ENCODE measurements around the gene DDX11.
A peak's percentile ranks its signal among the peaks of the same experiment; 100 is the strongest.
"Not testable (repeated sequence)": the region's sequence is repeated elsewhere in the genome, so short reads cannot be mapped to it uniquely, and the experiment has no call there.

DDX11 gene

DNA sequence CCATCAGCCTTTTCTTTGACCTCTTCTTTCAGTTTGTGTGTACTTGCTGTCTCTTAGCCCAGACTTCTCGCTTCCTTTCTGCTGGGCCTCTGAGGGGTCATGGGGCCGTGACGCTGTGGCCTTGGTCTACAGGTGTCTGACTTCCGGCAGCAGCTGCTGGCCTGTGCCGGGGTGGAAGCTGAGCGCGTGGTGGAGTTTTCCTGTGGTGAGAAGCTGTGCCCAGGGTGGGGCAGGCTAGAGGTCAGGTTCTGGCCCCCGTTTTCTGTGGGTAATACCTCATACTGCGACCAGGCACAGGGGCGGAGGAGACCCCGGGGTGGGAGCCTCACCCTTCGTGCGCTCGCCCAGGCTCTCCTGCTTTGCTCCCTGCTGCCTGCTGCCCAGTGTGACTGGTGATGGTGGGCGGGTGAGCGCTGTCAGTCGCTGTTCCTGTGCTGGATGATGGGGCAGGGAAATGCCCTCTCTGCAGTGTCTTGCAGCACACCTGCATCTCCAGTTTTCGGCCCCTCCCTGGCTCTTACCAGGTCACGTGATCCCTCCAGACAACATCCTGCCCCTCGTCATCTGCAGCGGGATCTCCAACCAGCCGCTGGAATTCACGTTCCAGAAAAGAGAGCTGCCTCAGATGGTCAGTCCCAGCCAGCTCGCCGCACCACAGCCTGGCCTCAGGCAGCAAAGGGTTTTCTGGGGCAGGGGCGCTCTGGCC lies 27.0 kb downstream of the DDX11 start:
- not testable (repeated sequence) for DNase-seq

- DNase-seq = not testable (repeated sequence)
These were observed 28.5 kb downstream of the DDX11 start for GRCh38 chr12:31102125-31102524.

DNA sequence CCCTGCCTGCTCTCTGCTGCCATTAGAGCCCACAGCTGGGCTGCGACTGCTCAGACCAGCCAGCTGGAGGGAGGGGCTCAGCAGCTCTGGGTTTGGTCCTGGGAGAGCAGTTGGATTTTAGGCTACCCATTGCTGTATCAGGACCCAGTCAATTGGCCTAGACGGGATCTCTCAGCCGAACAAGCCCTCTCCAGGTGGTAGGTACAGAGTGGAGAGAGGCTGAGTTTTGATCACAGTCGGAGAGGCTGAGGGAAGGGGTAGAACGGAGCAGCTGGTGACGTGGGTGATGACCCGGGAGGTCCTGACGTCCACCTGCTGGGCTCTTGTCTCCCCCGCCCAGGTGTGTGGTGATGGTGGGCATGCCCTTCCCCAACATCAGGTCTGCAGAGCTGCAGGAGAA lies 28.9 kb downstream of the DDX11 start:
- not testable (repeated sequence) for DNase-seq

GRCh38 chr12:31103561-31103975 lies 29.9 kb downstream of the DDX11 start:
- DNase-seq = not testable (repeated sequence)

DNA sequence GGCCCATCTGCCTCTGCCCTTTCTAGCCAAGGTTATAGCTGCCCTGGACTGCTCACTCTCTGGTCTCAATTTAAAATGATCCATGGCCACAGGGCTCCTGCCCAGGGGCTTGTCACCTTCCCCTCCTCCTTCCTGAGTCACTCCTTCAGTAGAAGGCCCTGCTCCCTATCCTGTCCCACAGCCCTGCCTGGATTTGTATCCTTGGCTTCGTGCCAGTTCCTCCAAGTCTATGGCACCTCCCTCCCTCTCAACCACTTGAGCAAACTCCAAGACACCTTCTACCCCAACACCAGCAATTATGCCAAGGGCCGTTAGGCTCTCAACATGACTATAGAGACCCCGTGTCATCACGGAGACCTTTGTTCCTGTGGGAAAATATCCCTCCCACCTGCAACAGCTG lies 30.6 kb downstream of the DDX11 start:
- DNase-seq = not testable (repeated sequence)

GRCh38 chr12:31104773-31105172 lies 31.1 kb downstream of the DDX11 start:
- DNase-seq = not testable (repeated sequence)

DNA sequence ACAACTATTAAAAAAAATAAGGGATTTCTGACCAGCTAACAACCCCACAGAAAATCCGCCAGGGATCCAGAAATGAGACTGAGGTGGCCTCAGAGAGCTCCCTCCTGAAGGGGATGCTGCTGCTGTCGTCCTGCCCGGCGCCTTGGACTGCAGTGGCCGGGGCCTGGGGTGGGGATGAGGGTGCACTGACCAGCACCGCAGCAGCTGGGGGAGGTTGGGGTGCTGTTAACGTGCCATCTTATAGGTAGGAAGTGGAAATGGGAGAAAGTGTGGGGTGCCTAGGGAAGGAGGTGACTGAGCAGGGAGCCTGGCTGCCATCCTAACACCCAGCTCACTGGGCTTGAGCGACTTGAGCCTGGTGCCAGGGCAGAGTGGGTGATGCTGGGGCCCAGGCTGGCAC lies 32.0 kb downstream of the DDX11 start:
- DNase-seq = no peak

- no peak for DNase-seq
These were observed 32.6 kb downstream of the DDX11 start for GRCh38 chr12:31106101-31106803.

GRCh38 chr12:31109773-31110172 lies 36.1 kb downstream of the DDX11 start:
- DNase-seq = not testable (repeated sequence)

GRCh38 chr12:31110263-31110662 lies 36.6 kb downstream of the DDX11 start:
- DNase-seq = not testable (repeated sequence)

DNA sequence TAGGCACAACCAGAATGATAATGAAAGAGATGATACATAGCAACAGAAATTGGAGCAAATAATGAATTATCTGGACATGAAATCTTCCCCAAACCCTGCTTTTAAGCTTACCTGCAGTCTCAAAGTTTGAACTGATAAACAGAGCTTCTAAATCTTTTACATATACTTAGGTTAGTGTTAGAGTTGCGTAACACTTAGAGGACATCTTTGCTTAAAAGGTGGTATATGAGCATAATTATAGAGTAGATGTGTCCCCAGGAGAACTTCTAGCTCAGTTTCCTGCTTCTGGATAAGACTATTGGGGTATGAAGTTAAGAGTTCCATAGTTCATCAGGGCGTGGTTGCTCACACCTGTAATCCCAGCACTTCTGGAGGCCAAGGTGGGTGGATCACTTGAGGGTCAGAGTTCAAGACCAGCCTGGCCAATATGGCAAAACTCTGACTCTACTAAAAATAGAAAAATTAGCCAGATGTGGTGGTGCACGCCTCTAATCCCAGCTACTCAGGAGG lies 41.5 kb downstream of the DDX11 start:
- DNase-seq = not testable (repeated sequence)

DNA sequence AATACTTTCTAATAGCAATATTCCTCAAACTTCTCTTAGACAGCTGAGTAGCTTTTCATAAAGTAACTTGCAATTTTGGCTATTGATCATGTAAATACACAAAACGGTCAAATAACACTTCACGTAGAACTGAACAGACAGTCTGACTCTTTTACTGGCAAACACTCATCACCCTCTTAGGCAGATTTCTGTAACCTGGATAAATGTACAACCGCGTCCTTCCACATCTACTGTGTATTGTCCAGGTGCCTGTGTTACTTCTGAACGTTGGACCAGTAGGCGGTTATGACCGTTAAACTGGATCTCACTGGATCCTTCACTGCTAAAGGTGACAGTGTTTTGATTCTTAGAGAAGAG lies 43.2 kb downstream of the DDX11 start:
- not testable (repeated sequence) for DNase-seq

GRCh38 chr12:31117203-31118011 lies 43.7 kb downstream of the DDX11 start:
- DNase-seq = peak; percentile 11

- peak; percentile 19 for DNase-seq
These were observed 44.9 kb downstream of the DDX11 start for GRCh38 chr12:31118347-31119191.

DNA sequence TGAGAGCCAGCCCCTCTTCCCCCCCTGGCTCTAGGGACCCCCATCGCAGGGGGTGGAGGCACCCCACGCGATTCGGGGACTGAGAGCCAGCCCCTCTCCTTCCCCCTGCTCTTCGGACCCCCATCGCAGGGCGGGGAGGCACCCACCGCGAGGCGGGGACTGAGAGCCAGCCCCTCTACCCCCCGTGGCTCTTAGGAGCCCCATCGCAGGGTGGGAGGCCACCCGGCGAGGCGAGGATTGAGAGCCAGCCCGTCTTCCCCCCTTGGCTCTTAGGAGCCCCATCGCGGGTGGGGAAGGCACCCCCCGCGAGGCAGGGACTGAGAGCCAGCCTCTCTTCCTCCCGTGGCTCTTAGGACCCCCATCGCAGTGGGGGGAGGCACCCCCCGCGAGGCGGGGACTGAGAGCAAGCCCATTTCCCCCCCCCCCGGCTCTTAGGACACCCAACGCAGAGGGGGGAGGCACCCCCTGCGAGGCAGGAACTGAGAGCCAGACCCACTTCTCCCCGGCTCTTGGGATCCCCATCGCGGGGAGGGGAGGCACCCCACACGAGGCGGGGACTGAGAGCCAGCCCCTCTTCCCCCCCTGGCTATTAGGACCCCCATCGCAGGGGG lies 45.6 kb downstream of the DDX11 start:
- DNase-seq = no peak

DNA sequence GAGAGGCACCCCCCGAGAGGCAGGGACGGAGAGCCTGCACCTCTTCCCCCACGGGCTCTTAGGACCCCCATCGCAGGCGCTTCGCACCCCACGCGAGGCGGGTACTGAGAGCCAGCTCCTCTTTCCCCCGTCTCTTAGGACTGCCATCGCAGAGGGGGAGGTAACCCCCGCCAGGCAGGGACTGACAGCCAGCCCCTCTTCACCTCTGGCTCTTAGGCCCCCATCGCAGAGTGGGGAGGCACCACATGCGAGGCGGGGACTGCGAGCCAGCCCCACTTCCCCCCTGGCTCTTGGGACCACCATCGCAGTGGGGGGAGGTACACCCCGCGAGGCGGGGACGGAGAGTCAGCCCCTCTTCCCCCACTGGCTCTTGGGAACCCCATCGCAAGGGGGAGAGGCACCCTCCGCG lies 46.1 kb downstream of the DDX11 start:
- no peak for DNase-seq

DNA sequence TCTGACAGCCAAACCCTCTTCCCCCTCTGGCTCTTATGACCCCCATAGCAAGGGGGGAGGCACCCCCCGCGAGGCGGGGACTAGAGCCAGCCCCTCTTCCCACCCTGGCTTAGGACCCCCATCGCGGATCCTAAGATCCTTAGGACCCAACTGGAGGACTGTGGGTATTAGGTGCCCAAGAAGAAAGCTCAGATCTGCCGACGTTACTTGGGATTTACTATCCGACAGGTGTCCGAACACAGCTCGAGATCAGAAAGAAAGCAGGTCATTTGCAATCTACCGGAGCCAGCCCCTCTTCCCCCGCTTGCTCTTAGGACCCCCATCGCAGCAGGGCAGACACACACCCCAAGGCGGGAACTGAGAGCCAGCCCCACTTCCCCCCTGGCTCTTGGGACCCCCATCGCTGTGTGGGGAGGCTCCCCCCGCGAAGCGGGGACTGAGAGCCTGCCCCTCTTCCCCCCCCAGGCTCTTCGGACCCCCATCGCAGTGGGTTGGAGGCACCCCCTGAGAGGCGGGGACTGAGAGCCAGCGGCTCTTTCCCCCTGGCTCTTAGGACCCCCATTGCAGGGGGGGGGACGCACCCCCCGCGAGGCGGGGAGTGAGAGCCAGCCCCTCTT lies 46.8 kb downstream of the DDX11 start:
- no peak for DNase-seq

GRCh38 chr12:31121022-31121728 lies 47.5 kb downstream of the DDX11 start:
- DNase-seq = not testable (repeated sequence)

DNA sequence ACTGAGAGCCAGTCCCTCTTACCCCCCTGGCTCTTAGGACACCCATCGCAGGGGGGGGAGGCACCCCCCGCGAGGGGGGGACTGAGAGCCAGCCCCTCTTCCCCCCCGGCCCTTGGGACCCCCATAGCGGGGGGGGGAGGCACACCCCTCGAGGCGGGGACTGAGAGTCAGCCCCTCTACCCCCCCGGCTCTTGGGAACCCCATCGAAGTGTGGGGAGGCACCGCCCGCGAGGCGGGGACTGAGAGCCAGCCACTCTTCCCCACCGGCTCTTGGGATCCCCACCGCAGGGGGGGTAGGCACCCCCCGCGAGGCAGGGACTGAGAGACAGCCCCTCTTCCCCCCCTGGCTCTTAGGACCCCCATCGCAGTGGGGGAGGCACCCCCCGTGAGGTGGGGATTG lies 48.8 kb downstream of the DDX11 start:
- DNase-seq = no peak

- DNase-seq = not testable (repeated sequence)
These were observed 50.5 kb downstream of the DDX11 start for GRCh38 chr12:31124158-31124557.

Measured in fibroblast of skin of abdomen (primary cell).